GM23338 (cell line): ENCODE results near the gene ZBTB40. TPM values are rescaled to one million over a fixed set of nuclear protein-coding genes. Genes with fewer than 3 reads are reported as not detected.

Source experiments
- ATAC-seq: fragments of 200-7000 bp; cut with Tn5 transposase; 3 replicates; pipeline ENCODE4 v1.9.1; 2020
- DNase-seq: peaks from one replicate; pipeline ENCODE4 v3.0.0-alpha.2; 2015; ENCODE audit warnings: low spot score
- H2AFZ ChIP-seq: fragments of 200-600 bp; sonication (generic); 2 replicates; pipeline ENCODE4 v1.8.0; 2016; ENCODE audit warnings: antibody characterized with exemption, mild to moderate bottlenecking, moderate library complexity
- H3F3A ChIP-seq: fragments of 200-600 bp; sonication (generic); replicated peaks from 2 replicates; pipeline ENCODE4 v1.8.0; 2017; ENCODE audit warnings: antibody characterized with exemption, mixed run types, low read depth
- H3K27ac ChIP-seq: fragments of 200-600 bp; sonication (generic); 2 replicates; pipeline ENCODE4 v1.6.1; 2016; ENCODE audit warnings: low read depth
- H3K27me3 ChIP-seq: fragments of 200-600 bp; sonication (generic); 2 replicates; pipeline ENCODE4 v1.8.0; 2016; ENCODE audit warnings: mild to moderate bottlenecking, mixed run types, moderate library complexity; ENCODE audit not compliant: insufficient read depth
- H3K36me3 ChIP-seq: fragments of 200-600 bp; sonication (generic); 2 replicates; pipeline ENCODE4 v1.8.0; 2016; ENCODE audit warnings: mild to moderate bottlenecking; ENCODE audit not compliant: insufficient read depth
- H3K4me1 ChIP-seq: fragments of 200-600 bp; sonication (generic); 2 replicates; pipeline ENCODE4 v1.8.0; 2016; ENCODE audit warnings: mild to moderate bottlenecking, moderate library complexity; ENCODE audit not compliant: insufficient read depth
- H3K4me2 ChIP-seq: fragments of 200-600 bp; sonication (generic); 2 replicates; pipeline ENCODE4 v1.7.1; 2017; ENCODE audit warnings: mixed run types
- H3K4me3 ChIP-seq: fragments of 200-600 bp; sonication (generic); 2 replicates; pipeline ENCODE4 v1.6.1; 2016; ENCODE audit warnings: mixed run types
- H3K79me2 ChIP-seq: fragments of 200-600 bp; sonication (generic); replicated peaks from 2 replicates; pipeline ENCODE4 v1.8.0; 2017; ENCODE audit warnings: mild to moderate bottlenecking; ENCODE audit not compliant: insufficient read depth
- H3K9me2 ChIP-seq: fragments of 200-600 bp; sonication (generic); 2 replicates; pipeline ENCODE4 v1.8.0; 2017; ENCODE audit not compliant: insufficient read depth
- H4K20me1 ChIP-seq: fragments of 200-600 bp; sonication (generic); replicated peaks from 2 replicates; pipeline ENCODE4 v1.8.0; 2017; ENCODE audit warnings: mild to moderate bottlenecking; ENCODE audit not compliant: insufficient read depth
- H3K27ac Mint-ChIP-seq: 2 replicates; pipeline ENCODE4 v1.8.0; 2020; ENCODE audit warnings: inconsistent platforms, mild to moderate bottlenecking, moderate library complexity, mixed read lengths
- H3K27me3 Mint-ChIP-seq: 3 replicates; pipeline ENCODE4 v1.8.0; 2022; ENCODE audit warnings: low read depth, mild to moderate bottlenecking, moderate library complexity, mixed read lengths, inconsistent platforms; ENCODE audit not compliant: insufficient read depth, poor library complexity
- H3K36me3 Mint-ChIP-seq: 3 replicates; pipeline ENCODE4 v1.8.0; 2021; ENCODE audit warnings: low read depth, mild to moderate bottlenecking, inconsistent platforms, moderate library complexity, mixed read lengths
- H3K4me1 Mint-ChIP-seq: 3 replicates; pipeline ENCODE4 v1.8.0; 2020; ENCODE audit warnings: mild to moderate bottlenecking, inconsistent platforms, mixed read lengths
- H3K4me3 Mint-ChIP-seq: 3 replicates; pipeline ENCODE4 v1.8.0; 2021; ENCODE audit warnings: moderate library complexity, mild to moderate bottlenecking, inconsistent platforms, mixed read lengths
- H3K9me3 Mint-ChIP-seq: 3 replicates; pipeline ENCODE4 v1.8.0; 2020; ENCODE audit warnings: moderate library complexity, mild to moderate bottlenecking, inconsistent platforms, mixed read lengths
- CREB1 ChIP-seq: fragments of 250-450 bp; sonication (Bioruptor Pico); IDR thresholded peaks from 2 replicates; pipeline ENCODE4 v1.5.0; 2020; ENCODE audit warnings: low read depth, mild to moderate bottlenecking, moderate library complexity
- CTCF ChIP-seq, 2 experiments: fragments of 200-600 bp in 1 of 2; sonication (generic) in 1 of 2; conservative IDR thresholded peaks; 2 replicates each; pipeline versions ENCODE4 v1.5.1 to v1.6.1; 2016 to 2017; ENCODE audit warnings: antibody characterized with exemption in 2 of 2, low read depth in 2 of 2, mild to moderate bottlenecking in 2 of 2, moderate library complexity in 1 of 2
- EZH2phosphoT487 ChIP-seq: fragments of 200-600 bp; sonication (generic); IDR thresholded peaks from one replicate; pipeline ENCODE4 v1.8.1; 2018; ENCODE audit warnings: antibody characterized with exemption; ENCODE audit not compliant: unreplicated experiment
- JUNB ChIP-seq: IDR thresholded peaks from one replicate; pipeline ENCODE4 v1.6.1; 2016; ENCODE audit warnings: antibody characterized with exemption; ENCODE audit not compliant: unreplicated experiment
- POLR2AphosphoS5 ChIP-seq: IDR thresholded peaks from 2 replicates; pipeline ENCODE4 v1.6.1; 2016; ENCODE audit warnings: antibody characterized with exemption, low read depth
- REST ChIP-seq: IDR thresholded peaks from one replicate; pipeline ENCODE4 v1.6.1; 2018; ENCODE audit warnings: antibody characterized with exemption; ENCODE audit not compliant: unreplicated experiment
- STAT1 ChIP-seq: IDR thresholded peaks from one replicate; pipeline ENCODE4 v1.6.1; 2016; ENCODE audit warnings: antibody characterized with exemption; ENCODE audit not compliant: unreplicated experiment
- ZNF114 ChIP-seq: fragments of 250-450 bp; sonication (Bioruptor Pico); IDR thresholded peaks from 2 replicates; pipeline ENCODE4 v1.5.0; 2020; ENCODE audit warnings: mild to moderate bottlenecking, moderate library complexity
- ZNF331 ChIP-seq: fragments of 250-450 bp; sonication (Bioruptor Pico); IDR thresholded peaks from 2 replicates; pipeline ENCODE4 v1.5.0; 2020; ENCODE audit warnings: low read depth, mild to moderate bottlenecking, moderate library complexity
- polyA plus RNA-seq: library from polyadenylated mRNA; unstranded; fragments of >200 nt; fragmentation: Nextera tagmentation; extraction: Ambion mirVana; gene quantifications from 2 replicates; pipeline ENCODE4 v1.2.1, GENCODE V29; 2016
- total RNA-seq: library from RNA; depleted of rRNA; stranded (reverse); fragments of >200 nt; shearing (Covaris generic); gene quantifications from 2 replicates; pipeline ENCODE4 v1.2.3, GENCODE V29; 2014
- TF ChIP-seq, protein P1 (sequence below): fragments of 250-450 bp; sonication (Bioruptor Pico); IDR thresholded peaks from 2 replicates; pipeline ENCODE4 v1.5.0; 2020; ENCODE audit warnings: mild to moderate bottlenecking, moderate library complexity

ZBTB40 gene
- total and polyA plus RNA-seq, 2 experiments from 2014 or later = 3.1 to 22.7 TPM

DNA sequence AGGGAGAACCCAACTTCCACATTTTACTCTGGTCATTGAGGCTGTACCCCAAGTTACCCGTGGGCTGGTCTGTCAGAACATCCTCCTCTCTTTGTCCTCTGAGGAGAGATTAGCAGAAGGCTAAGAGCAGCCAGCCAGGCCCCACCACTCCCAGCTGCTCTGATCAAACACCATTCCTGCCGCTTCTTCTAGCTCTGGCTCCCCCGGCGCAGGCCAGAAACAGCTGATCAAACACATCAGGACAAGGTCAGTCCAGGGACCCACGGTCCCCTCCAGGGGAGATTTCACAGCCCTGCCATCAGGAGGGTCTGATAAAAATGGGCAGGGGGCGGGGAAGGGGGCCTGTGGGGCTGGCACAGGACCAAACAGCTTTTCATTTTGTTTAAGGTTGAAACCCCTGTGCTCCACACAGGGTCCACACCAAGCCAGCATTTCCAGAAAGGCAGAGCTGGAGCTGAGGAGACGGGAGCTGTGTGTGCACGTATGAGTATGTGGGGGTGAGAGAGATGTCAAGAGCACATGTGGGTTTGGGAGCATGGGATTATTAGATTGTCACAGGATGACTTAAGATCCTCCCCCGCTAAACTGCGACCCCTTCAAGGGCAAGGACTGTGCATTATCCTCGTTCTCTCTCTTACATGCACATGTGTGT is 81.7 kb downstream of the ZBTB40 start (continued):
- TF ChIP-seq, protein P1, sequence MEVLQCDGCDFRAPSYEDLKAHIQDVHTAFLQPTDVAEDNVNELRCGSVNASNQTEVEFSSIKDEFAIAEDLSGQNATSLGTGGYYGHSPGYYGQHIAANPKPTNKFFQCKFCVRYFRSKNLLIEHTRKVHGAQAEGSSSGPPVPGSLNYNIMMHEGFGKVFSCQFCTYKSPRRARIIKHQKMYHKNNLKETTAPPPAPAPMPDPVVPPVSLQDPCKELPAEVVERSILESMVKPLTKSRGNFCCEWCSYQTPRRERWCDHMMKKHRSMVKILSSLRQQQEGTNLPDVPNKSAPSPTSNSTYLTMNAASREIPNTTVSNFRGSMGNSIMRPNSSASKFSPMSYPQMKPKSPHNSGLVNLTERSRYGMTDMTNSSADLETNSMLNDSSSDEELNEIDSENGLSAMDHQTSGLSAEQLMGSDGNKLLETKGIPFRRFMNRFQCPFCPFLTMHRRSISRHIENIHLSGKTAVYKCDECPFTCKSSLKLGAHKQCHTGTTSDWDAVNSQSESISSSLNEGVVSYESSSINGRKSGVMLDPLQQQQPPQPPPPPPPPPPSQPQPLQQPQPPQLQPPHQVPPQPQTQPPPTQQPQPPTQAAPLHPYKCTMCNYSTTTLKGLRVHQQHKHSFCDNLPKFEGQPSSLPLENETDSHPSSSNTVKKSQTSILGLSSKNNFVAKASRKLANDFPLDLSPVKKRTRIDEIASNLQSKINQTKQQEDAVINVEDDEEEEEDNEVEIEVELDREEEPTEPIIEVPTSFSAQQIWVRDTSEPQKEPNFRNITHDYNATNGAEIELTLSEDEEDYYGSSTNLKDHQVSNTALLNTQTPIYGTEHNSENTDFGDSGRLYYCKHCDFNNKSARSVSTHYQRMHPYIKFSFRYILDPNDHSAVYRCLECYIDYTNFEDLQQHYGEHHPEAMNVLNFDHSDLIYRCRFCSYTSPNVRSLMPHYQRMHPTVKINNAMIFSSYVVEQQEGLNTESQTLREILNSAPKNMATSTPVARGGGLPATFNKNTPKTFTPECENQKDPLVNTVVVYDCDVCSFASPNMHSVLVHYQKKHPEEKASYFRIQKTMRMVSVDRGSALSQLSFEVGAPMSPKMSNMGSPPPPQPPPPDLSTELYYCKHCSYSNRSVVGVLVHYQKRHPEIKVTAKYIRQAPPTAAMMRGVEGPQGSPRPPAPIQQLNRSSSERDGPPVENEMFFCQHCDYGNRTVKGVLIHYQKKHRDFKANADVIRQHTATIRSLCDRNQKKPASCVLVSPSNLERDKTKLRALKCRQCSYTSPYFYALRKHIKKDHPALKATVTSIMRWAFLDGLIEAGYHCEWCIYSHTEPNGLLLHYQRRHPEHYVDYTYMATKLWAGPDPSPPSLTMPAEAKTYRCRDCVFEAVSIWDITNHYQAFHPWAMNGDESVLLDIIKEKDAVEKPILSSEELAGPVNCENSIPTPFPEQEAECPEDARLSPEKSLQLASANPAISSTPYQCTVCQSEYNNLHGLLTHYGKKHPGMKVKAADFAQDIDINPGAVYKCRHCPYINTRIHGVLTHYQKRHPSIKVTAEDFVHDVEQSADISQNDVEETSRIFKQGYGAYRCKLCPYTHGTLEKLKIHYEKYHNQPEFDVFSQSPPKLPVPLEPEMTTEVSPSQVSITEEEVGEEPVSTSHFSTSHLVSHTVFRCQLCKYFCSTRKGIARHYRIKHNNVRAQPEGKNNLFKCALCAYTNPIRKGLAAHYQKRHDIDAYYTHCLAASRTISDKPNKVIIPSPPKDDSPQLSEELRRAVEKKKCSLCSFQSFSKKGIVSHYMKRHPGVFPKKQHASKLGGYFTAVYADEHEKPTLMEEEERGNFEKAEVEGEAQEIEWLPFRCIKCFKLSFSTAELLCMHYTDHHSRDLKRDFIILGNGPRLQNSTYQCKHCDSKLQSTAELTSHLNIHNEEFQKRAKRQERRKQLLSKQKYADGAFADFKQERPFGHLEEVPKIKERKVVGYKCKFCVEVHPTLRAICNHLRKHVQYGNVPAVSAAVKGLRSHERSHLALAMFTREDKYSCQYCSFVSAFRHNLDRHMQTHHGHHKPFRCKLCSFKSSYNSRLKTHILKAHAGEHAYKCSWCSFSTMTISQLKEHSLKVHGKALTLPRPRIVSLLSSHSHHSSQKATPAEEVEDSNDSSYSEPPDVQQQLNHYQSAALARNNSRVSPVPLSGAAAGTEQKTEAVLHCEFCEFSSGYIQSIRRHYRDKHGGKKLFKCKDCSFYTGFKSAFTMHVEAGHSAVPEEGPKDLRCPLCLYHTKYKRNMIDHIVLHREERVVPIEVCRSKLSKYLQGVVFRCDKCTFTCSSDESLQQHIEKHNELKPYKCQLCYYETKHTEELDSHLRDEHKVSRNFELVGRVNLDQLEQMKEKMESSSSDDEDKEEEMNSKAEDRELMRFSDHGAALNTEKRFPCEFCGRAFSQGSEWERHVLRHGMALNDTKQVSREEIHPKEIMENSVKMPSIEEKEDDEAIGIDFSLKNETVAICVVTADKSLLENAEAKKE (CRISPR knock-in tag) = no peak
- TF ChIP-seq CREB1 (CRISPR knock-in tag) = no peak
- no peak for TF ChIP-seq JUNB

- Mint-ChIP-seq H3K36me3 (no peaks in the 10 kb centered on the region), H3K27me3 (peaks cover 7% of the 10 kb centered on the region), H3K4me3 (no peak overlapping the region), H3K27ac (no peak overlapping the region), H3K4me1 (no peaks in the 10 kb centered on the region), H3K9me3 (no peaks in the 10 kb centered on the region)
- ATAC-seq = no peak
- Histone ChIP-seq H3K36me3 (no peaks in the 10 kb centered on the region), H3K79me2 (no peaks in the 10 kb centered on the region), H3K4me3 (no peak overlapping the region), H2AFZ (no peak overlapping the region), H3F3A (no peaks in the 10 kb centered on the region), H3K27ac (no peak overlapping the region), H3K4me1 (no peaks in the 10 kb centered on the region), H3K4me2 (no peak overlapping the region), H3K27me3 (no peaks in the 10 kb centered on the region), H3K9me2 (no peaks in the 10 kb centered on the region), H4K20me1 (no peaks in the 10 kb centered on the region)
- DNase-seq = no peak
- TF ChIP-seq STAT1 (no peak), ZNF114 (no peak), CREB1 (CRISPR knock-in tag) (no peak), ZNF331 (no peak), JUNB (no peak), CTCF (conservative IDR thresholded peaks at IDR 0.05; ENCODE audit: low read depth in 2 of 2) (no peak), EZH2phosphoT487 (no peak), POLR2AphosphoS5 (no peak), REST (no peak)
These were observed 83.3 kb downstream of the ZBTB40 start for GRCh38 chr1:22534951-22535350.
